Measurements from ENCODE around the gene TLX1.

The TLX1 gene

DNA sequence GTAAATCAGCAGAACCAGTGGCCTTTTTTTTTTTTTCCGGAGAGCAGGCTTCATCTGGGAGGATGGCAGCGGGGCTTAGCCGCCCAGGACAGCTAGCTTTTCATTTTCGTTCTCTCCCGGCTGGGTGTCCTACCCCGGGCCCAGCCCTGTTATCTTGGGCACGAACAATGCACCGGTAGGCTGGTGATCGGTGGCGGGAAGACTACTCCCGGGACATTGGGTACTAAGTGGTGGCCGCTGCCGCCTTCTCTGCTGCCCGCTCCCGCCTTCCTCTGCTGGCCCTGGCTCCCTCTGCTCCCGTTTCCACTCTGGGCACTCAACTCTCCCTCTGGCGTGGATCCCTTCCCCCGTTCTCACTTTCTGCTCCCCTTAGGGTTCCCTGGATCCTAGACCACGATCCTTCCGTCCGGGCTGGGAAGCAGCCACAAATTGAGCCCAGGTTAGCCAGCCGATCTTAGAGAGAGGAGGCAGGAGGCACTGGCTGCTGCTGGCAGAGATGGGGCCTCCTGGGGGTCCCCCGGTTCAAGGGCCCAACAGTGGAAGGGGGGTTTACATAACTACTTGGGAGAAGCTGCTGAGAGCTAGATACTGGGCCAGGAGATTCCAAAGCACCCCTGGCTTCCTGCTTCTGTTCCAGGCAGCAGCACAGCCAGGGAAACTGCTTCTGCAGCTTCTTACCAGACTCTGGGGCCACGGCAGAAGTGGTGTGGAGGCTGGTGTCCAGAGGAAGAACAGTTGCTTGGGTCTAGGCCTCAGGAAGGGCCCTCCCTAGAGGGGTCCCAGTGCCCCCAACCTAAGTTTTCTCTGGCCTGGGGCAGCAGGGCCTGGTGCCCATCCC is 1.8 kb downstream of the TLX1 start:
- FAIRE-seq (no peak), DNase-seq (ENCODE audit: extremely low spot score, insufficient read length, low read depth) (no peak)

- FAIRE-seq (no peak), DNase-seq (ENCODE audit: extremely low spot score, insufficient read length, low read depth) (no peak)
Measured at GRCh38 chr10:101133489-101134298, 2.6 kb downstream of the TLX1 start.

DNA sequence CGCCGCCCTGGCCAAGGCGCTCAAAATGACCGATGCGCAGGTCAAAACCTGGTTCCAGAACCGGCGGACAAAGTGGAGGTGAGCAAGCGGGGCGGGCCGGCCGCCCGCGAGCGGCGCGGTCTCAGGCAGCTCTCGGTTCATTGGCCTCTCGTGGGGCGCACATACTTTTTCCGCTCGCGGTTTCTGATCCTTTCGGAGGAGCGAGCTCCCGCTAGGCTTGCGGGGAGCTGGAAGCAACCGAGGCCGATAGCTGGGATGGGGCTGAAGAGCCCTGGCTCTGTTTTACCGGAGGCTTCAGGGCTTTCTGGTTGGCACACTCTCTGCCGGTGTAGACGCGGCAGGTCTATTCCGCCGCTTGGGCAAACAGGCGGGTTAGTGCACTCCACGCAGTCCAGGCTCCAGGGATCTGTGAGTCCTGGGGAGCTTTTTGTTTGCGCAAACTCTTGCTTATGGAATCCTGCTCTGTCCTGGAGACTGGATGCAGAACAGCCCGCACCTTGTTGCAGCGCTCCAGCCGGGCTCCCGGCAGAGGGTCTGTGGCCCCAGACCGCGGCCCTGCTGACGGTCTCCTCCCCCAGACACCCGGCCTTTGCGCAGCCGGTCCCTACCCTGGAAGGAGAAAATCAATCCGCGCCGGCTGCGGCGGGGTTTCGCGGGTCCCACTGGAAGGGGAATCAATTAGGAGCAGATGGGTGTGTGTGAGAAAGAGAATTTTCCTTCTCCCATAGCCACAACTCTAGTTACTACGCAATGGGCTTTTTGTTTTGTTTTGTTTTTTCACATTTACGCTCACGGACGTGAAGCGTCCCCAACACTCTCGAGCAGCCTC is 3.4 kb downstream of the TLX1 start:
- no peak for DNase-seq (ENCODE audit: extremely low spot score, insufficient read length, low read depth)
- FAIRE-seq: no peak

DNA sequence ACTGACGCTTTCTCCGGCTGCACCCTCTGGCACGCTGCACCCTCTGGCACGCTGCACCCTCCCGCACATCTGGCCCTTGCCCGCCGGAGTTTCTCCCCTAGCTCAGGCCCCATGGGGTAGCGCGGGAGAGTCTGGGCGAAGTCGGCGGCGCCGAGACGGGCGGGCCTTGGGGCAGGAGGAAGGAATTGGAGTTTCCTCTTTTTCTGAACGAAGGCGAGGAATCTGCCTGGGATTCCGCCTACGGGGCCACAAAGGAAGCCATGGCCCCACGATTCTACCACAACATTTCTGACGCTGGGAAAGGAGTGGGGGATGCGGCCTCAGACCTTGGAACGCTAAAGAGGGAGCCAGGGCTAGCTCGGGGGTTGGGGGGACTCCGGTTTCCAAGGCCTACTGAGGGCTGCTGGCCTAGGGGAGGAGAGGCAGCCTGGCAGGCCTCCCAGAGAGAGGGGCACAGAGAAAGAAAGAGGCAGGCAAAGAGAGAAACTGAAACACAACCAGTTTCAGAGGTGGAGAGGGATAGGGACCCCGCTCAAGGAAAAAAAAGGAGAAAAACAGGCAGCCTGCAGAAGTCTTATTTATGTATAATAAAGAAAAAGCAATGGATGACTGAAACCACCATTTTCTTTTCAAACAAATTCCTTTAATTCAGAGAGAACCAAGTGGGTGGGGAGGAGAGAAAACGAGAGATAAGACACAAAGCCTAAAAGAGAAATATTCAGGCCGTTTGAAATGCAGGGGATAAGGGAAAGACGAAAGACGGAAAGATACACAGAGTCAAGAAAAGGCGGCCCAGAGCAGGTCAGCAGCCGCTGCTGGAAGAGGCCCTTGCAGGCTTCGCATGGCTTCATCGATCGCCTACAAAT is 4.3 kb downstream of the TLX1 start:
- DNase-seq (ENCODE audit: extremely low spot score, insufficient read length, low read depth) (no peak), FAIRE-seq (no peak)

- DNase-seq (ENCODE audit: extremely low spot score, insufficient read length, low read depth) (no peak), FAIRE-seq (no peak)
Measured at GRCh38 chr10:101136007-101136707, 5.1 kb downstream of the TLX1 start.

DNA sequence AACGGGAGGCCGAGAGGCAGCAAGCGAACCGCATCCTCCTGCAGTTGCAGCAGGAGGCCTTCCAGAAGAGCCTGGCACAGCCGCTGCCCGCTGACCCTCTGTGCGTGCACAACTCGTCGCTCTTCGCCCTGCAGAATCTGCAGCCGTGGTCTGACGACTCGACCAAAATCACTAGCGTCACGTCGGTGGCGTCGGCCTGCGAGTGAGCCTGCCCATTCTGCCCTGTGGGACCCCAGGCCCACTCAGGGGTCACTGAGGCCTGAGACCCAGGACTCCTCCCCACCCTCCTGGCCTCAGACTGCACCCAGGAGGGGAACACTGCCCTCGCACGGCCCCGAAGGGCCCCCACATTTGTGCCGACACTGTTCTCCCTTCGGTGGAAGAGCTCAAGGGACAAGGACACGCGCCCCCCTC is 5.6 kb downstream of the TLX1 start:
- FAIRE-seq: no peak
- DNase-seq (ENCODE audit: extremely low spot score, insufficient read length, low read depth): no peak

DNA sequence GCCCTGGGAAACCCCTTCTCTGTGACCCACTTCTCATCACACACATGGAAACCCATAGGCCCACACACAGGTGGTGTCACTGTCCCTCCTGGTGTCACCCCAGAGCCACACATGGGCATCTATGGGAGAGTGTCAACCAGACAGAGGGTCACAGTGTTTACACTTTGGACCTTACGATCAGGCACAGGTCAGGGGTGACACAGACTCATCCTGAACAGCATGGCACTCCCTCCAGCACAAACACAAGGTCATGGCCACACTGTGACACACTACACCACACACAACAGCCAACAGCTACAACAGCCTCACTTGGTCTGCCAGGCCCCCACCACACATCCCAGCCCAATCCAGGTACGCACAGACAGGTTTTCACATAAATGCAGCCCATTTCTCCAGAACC is 6.2 kb downstream of the TLX1 start:
- no peak for FAIRE-seq
- no peak for DNase-seq (ENCODE audit: extremely low spot score, insufficient read length, low read depth)

DNA sequence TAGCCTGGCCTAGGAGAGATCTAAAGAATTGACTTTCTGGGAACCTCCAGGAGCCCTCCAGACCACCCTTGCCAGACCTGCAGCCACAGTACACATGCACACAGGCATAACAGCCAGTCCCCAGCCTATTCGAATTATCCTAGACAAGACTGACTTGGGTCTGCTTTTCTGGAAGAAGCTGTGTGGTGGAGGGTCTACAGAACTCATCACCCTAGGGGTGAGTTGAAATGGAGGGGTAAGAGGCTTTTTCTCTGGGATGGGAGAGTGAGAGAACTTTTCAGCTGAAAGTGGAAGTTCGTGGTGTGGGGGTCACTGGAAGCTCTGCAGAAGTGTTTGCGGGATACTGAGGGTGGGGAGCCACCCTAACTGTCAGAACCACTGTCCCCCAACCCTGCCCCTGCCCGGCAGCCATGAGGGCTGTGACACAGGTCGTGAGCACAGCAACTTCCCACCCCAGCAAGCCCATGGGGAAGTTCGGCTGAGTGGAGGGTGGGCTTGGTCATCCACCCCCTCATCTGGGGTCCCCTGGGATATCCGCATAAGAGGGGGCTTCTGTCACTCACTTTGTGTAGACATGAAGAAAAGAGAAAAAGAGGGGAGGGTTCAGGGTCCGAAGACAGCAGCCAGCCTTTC is 7.8 kb downstream of the TLX1 start:
- DNase-seq (ENCODE audit: extremely low spot score, insufficient read length, low read depth) (no peak), FAIRE-seq (no peak)

GRCh38 chr10:101139421-101139911 is 8.4 kb downstream of the TLX1 start:
- FAIRE-seq (no peak), DNase-seq (ENCODE audit: extremely low spot score, insufficient read length, low read depth) (no peak)

- no peak for FAIRE-seq
- no peak for DNase-seq (ENCODE audit: extremely low spot score, insufficient read length, low read depth)
Measured at GRCh38 chr10:101140084-101140949, 9.2 kb downstream of the TLX1 start.

GRCh38 chr10:101140950-101141615 is 10.0 kb downstream of the TLX1 start:
- no peak for DNase-seq (ENCODE audit: extremely low spot score, insufficient read length, low read depth)
- no peak for FAIRE-seq

- FAIRE-seq: peak; percentile 85
- DNase-seq (ENCODE audit: extremely low spot score, insufficient read length, low read depth): peak; percentile 69
Measured at GRCh38 chr10:101141616-101142532, 10.8 kb downstream of the TLX1 start.

DNA sequence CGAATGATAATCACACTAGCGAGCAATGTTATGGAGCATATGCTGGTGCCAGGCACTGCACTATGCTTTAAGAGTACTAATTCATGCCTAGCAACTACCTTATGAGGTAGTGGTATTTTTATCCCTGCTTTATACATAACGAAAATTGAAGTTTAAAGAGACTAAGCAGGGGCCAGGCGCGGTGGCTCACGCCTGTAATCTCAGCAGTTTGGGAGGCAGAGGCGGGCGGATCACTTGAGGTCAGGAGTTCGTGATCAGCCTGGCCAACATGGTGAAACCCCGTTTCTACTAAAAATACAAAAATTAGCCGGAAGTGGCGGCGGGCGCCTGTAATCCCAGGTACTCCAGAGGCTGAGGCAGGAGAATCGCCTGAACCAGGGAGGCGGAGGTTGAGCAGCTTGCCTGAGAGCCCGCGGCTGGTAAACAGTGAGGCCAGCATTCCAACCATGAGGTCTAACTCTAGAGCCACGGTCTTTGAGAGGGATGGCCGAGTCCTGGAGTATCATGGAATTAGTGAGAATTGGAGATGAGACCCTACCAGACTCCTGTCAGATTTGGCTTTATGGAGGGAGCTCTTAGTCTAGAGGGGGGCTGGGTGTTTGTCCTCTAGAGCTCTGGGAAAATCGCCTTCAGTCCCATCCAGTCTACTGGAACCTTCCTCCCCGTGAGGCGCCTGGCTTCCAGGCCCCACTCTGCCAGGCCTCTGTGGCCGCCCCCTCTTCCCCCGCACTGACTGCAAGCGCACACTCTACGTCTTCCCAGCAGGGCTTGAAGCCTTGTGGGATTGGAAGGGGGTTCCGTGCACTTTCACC is 11.6 kb downstream of the TLX1 start:
- DNase-seq (ENCODE audit: extremely low spot score, insufficient read length, low read depth) (no peak), FAIRE-seq (no peak)

- no peak for DNase-seq (ENCODE audit: extremely low spot score, insufficient read length, low read depth)
- FAIRE-seq: no peak
Measured at GRCh38 chr10:101143345-101143630, 12.2 kb downstream of the TLX1 start.

GRCh38 chr10:101144053-101144452 is 13.0 kb downstream of the TLX1 start:
- FAIRE-seq: no peak
- DNase-seq (ENCODE audit: extremely low spot score, insufficient read length, low read depth): no peak

Data from GM18507 (cell line).